GM18519 (cell line): Measurements from ENCODE around the gene CEP57.
A peak's percentile ranks its signal among the peaks of the same experiment; 100 is the strongest.

Experiments used
- ATAC-seq: cut with Tn5 transposase; IDR thresholded peaks from one replicate; pipeline ENCODE4 v1.9.1; 2021; ENCODE audit warnings: mild to moderate bottlenecking, moderate library complexity; ENCODE audit not compliant: unreplicated experiment, low FRiP score

Gene CEP57

GRCh38 chr11:95790123-95790932, at the start of gene CEP57:
Gene CEP57, plus strand, starts transcription at chr11:95790498. Its CDS starts 201 bp downstream, at chr11:95790699.
- peak; percentile 60 for ATAC-seq

- ATAC-seq: no peak
These were observed 40.2 kb upstream of the CEP57 start for GRCh38 chr11:95750101-95750500.

- ATAC-seq: no peak
These were observed 38.8 kb upstream of the CEP57 start for GRCh38 chr11:95751515-95751914.

GRCh38 chr11:95760941-95761340, 29.4 kb upstream of the CEP57 start:
- no peak for ATAC-seq

- ATAC-seq: no peak
These were observed 27.8 kb upstream of the CEP57 start for GRCh38 chr11:95762534-95762933.

- ATAC-seq: no peak
These were observed 25.9 kb upstream of the CEP57 start for GRCh38 chr11:95764267-95764898.

- ATAC-seq: no peak
These were observed 23.6 kb upstream of the CEP57 start for GRCh38 chr11:95766701-95767100.

GRCh38 chr11:95767498-95767897, 22.8 kb upstream of the CEP57 start:
- no peak for ATAC-seq

- ATAC-seq: no peak
These were observed 21.8 kb upstream of the CEP57 start for GRCh38 chr11:95768521-95768920.

GRCh38 chr11:95776859-95777258, 13.4 kb upstream of the CEP57 start:
- no peak for ATAC-seq

GRCh38 chr11:95778699-95779098, 11.6 kb upstream of the CEP57 start:
- peak; percentile 51 for ATAC-seq

GRCh38 chr11:95780544-95780943, 9.8 kb upstream of the CEP57 start:
- peak; percentile 40 for ATAC-seq

GRCh38 chr11:95788921-95789505, 1.3 kb upstream of the CEP57 start:
- no peak for ATAC-seq

- peak; percentile 70 for ATAC-seq
These were observed 684 bp upstream of the CEP57 start, which contains the start of gene FAM76B for GRCh38 chr11:95789506-95790122. Gene FAM76B, minus strand, starts transcription at chr11:95789782. Its CDS starts 304 bp downstream, at chr11:95789478.

GRCh38 chr11:95790933-95791708, 823 bp downstream of the CEP57 start:
- peak; percentile 16 for ATAC-seq

- ATAC-seq: no peak
These were observed 1.4 kb downstream of the CEP57 start for GRCh38 chr11:95791709-95792033.

- ATAC-seq: no peak
These were observed 1.9 kb downstream of the CEP57 start for GRCh38 chr11:95792200-95792599.

- ATAC-seq: no peak
These were observed 2.4 kb downstream of the CEP57 start for GRCh38 chr11:95792700-95793099.

GRCh38 chr11:95793116-95793515, 2.8 kb downstream of the CEP57 start:
- no peak for ATAC-seq

- no peak for ATAC-seq
These were observed 3.8 kb downstream of the CEP57 start for GRCh38 chr11:95794086-95794485.
